HL-60 (cell line): Measurements from ENCODE around the gene STARD10.

Experiments
- DNase-seq, 2 experiments: peaks; one replicate each; pipeline ENCODE4 v3.0.0-alpha.2; 2010 to 2020; ENCODE audit warnings: low read depth in 1 of 2, low spot score in 1 of 2
- H3K27ac ChIP-seq: fragments of 250-450 bp; sonication (Bioruptor Pico); replicated peaks from 2 replicates; pipeline ENCODE4 v1.5.1; 2020; ENCODE audit warnings: mild to moderate bottlenecking, moderate library complexity
- H3K27me3 ChIP-seq: fragments of 250-450 bp; sonication (Bioruptor Pico); 2 replicates; pipeline ENCODE4 v1.5.1; 2021; ENCODE audit warnings: mild to moderate bottlenecking, moderate library complexity; ENCODE audit not compliant: insufficient read depth, poor library complexity, severe bottlenecking
- H3K4me3 ChIP-seq: replicated peaks from 2 replicates; pipeline ENCODE4 v1.5.1; 2011; ENCODE audit warnings: mild to moderate bottlenecking, control low read depth, low read length; ENCODE audit not compliant: insufficient read depth
- GABPA ChIP-seq: IDR thresholded peaks from 2 replicates; pipeline ENCODE4 v1.6.1; 2012; ENCODE audit warnings: low read depth
- POLR2AphosphoS5 ChIP-seq: IDR thresholded peaks from 2 replicates; pipeline ENCODE4 v1.6.1; 2012; ENCODE audit warnings: low read depth
- SPI1 ChIP-seq: IDR thresholded peaks from 2 replicates; pipeline ENCODE4 v1.6.1; 2012; ENCODE audit warnings: low read depth, mild to moderate bottlenecking, borderline replicate concordance
- TF ChIP-seq, protein P1 (sequence below): IDR thresholded peaks from 2 replicates; pipeline ENCODE4 v1.6.1; 2012; ENCODE audit warnings: low read depth; ENCODE audit not compliant: insufficient replicate concordance
- TF ChIP-seq, protein P2 (sequence below): IDR thresholded peaks from one replicate; pipeline ENCODE4 v1.5.1; 2011; ENCODE audit warnings: low read length, control low read depth, inconsistent platforms; ENCODE audit not compliant: insufficient read depth

Gene STARD10

DNA sequence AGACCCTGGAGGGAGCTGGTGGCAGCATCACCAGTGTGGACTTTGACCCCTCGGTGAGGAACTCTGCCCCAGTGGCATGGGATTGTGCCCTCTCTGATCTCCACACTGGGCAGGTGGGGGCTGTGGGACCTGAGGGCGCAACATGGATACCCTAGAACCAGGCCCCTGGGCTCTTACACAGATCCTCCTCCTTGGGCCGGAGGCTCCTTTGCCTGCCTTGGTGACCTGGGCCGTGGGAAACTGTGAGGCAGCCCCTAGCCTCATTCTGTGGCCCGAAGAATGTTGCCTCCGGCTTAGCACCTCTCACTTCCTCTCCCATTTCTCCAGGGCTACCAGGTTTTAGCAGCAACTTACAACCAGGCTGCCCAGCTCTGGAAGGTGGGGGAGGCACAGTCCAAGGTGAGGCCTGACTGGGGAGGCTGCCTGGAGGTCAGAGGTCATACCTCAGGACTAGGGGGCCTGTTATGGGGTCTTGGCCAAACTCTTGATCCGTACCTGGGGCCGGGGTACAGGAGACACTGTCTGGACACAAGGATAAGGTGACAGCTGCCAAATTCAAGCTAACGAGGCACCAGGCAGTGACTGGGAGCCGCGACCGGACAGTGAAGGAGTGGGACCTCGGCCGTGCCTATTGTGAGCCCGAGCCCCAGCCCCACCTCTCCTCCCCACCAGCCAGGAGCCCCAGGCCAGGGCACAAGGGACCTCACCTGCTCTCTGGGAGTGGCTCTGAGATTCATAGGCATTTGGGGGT lies 32.5 kb upstream of the STARD10 start:
- no peak for TF ChIP-seq GABPA
- TF ChIP-seq, protein P1, sequence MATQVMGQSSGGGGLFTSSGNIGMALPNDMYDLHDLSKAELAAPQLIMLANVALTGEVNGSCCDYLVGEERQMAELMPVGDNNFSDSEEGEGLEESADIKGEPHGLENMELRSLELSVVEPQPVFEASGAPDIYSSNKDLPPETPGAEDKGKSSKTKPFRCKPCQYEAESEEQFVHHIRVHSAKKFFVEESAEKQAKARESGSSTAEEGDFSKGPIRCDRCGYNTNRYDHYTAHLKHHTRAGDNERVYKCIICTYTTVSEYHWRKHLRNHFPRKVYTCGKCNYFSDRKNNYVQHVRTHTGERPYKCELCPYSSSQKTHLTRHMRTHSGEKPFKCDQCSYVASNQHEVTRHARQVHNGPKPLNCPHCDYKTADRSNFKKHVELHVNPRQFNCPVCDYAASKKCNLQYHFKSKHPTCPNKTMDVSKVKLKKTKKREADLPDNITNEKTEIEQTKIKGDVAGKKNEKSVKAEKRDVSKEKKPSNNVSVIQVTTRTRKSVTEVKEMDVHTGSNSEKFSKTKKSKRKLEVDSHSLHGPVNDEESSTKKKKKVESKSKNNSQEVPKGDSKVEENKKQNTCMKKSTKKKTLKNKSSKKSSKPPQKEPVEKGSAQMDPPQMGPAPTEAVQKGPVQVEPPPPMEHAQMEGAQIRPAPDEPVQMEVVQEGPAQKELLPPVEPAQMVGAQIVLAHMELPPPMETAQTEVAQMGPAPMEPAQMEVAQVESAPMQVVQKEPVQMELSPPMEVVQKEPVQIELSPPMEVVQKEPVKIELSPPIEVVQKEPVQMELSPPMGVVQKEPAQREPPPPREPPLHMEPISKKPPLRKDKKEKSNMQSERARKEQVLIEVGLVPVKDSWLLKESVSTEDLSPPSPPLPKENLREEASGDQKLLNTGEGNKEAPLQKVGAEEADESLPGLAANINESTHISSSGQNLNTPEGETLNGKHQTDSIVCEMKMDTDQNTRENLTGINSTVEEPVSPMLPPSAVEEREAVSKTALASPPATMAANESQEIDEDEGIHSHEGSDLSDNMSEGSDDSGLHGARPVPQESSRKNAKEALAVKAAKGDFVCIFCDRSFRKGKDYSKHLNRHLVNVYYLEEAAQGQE: no peak
- TF ChIP-seq POLR2AphosphoS5: no peak
- Histone ChIP-seq H3K4me3 (no peak overlapping the region), H3K27me3 (no peaks in the 10 kb centered on the region), H3K27ac (no peak overlapping the region)
- DNase-seq: no peak

DNA sequence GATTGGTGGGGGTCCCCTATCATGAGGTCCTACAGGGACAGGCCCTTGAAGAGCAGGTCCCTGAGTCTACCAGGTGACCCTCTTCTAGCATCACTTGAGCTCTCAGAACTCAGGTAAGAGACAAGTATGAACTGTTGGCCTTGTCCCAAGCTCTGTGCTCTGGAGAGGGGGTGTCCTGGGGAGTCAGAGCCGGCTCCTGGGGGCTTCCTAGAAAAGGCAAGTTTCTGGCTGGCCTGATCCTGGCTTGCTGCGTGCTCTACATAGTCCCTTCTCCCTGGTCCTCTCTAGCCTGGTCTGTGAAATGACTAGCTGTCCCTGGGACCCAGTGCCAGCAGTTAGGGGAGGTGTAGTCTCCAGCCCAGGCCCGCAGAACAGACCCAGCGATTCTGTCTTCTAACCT lies 31.8 kb upstream of the STARD10 start:
- H3K4me3 ChIP-seq: no peak overlapping the region
- H3K27me3 ChIP-seq: no peaks in the 10 kb centered on the region
- TF ChIP-seq SPI1 (no peak), GABPA (no peak), POLR2AphosphoS5 (no peak)
- TF ChIP-seq, protein P2, sequence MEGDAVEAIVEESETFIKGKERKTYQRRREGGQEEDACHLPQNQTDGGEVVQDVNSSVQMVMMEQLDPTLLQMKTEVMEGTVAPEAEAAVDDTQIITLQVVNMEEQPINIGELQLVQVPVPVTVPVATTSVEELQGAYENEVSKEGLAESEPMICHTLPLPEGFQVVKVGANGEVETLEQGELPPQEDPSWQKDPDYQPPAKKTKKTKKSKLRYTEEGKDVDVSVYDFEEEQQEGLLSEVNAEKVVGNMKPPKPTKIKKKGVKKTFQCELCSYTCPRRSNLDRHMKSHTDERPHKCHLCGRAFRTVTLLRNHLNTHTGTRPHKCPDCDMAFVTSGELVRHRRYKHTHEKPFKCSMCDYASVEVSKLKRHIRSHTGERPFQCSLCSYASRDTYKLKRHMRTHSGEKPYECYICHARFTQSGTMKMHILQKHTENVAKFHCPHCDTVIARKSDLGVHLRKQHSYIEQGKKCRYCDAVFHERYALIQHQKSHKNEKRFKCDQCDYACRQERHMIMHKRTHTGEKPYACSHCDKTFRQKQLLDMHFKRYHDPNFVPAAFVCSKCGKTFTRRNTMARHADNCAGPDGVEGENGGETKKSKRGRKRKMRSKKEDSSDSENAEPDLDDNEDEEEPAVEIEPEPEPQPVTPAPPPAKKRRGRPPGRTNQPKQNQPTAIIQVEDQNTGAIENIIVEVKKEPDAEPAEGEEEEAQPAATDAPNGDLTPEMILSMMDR: no peak
- TF ChIP-seq, protein P1: no peak
- H3K27ac ChIP-seq: no peak overlapping the region
- no peak for DNase-seq

- Histone ChIP-seq H3K27me3 (no peaks in the 10 kb centered on the region), H3K27ac (no peak overlapping the region), H3K4me3 (no peak overlapping the region)
- DNase-seq: no peak
- TF ChIP-seq POLR2AphosphoS5: no peak
- TF ChIP-seq, protein P1: no peak
- no peak for TF ChIP-seq SPI1
- no peak for TF ChIP-seq GABPA
- TF ChIP-seq, protein P2: no peak
Observed at GRCh38 chr11:72824811-72825505, 31.1 kb upstream of the STARD10 start.
